Left ventricle myocardium inferior (tissue), 1 donor: Measurements from ENCODE around the gene PKN3. TPM values are rescaled to one million over a fixed set of nuclear protein-coding genes. Genes with fewer than 3 reads are reported as not detected.

Source experiments
- DNase-seq: peaks from one replicate; pipeline ENCODE4 v3.0.0-alpha.2; 2020
- H3K27ac ChIP-seq: fragments of 200-600 bp; replicated peaks from 2 replicates; pipeline ENCODE4 v1.8.0; 2021
- H3K27me3 ChIP-seq: fragments of 200-600 bp; 2 replicates; pipeline ENCODE4 v1.8.0; 2021; ENCODE audit warnings: low read depth
- H3K36me3 ChIP-seq: fragments of 200-600 bp; 2 replicates; pipeline ENCODE4 v1.8.0; 2021
- H3K4me1 ChIP-seq: fragments of 200-600 bp; 2 replicates; pipeline ENCODE4 v1.8.0; 2021
- H3K4me3 ChIP-seq: fragments of 200-600 bp; 2 replicates; pipeline ENCODE4 v1.8.0; 2021; ENCODE audit warnings: mild to moderate bottlenecking, moderate library complexity
- H3K9me3 ChIP-seq: fragments of 200-600 bp; replicated peaks from 2 replicates; pipeline ENCODE4 v1.8.0; 2021
- CTCF ChIP-seq: fragments of 200-600 bp; IDR thresholded peaks from 2 replicates; pipeline ENCODE4 v1.8.0; 2021; ENCODE audit warnings: antibody characterized with exemption, mild to moderate bottlenecking, borderline replicate concordance
- intact Hi-C: fragments of 100-400 bp; cut with micrococcal nuclease; formaldehyde crosslinking; loops from one replicate; pipeline ENCODE4 v1.11.0; 2022
- total RNA-seq: library from RNA; stranded (reverse); fragmentation: NEBNext Ultra II Directional; extraction: Animal tissue kit (Norgen Biotek cat#: 25700); gene quantifications from one replicate; pipeline ENCODE4 v1.2.1, GENCODE V29; 2021
- donor health status: DM: no; HTN: yes; CAD: no; lungs with severe emphysema.

PKN3 gene
- total RNA-seq, 1 donor from 2014 or later, result 6.3 TPM

- H3K27ac ChIP-seq, result no peak overlapping the region
- no peaks in the 10 kb centered on the region for H3K27me3 ChIP-seq
- no peak overlapping the region for H3K4me3 ChIP-seq
- H3K9me3 ChIP-seq, result no peaks in the 10 kb centered on the region
- no peak for DNase-seq
- TF ChIP-seq CTCF, result no peak
- no peaks in the 10 kb centered on the region for H3K4me1 ChIP-seq
- H3K36me3 ChIP-seq, result peaks cover 56% of the 10 kb centered on the region
- intact Hi-C loops, result no loop called here
These were observed 51.3 kb downstream of the PKN3 start for GRCh38 chr9:128753627-128754026.

GRCh38 chr9:128757602-128758001 is 55.3 kb downstream of the PKN3 start:
- no peak for DNase-seq
- Histone ChIP-seq H3K27me3 (no peaks in the 10 kb centered on the region), H3K27ac (no peak overlapping the region), H3K4me3 (no peak overlapping the region), H3K4me1 (peaks cover 1% of the 10 kb centered on the region), H3K9me3 (no peaks in the 10 kb centered on the region), H3K36me3 (peaks cover 32% of the 10 kb centered on the region)
- TF ChIP-seq CTCF, result no peak
- intact Hi-C loops, result no loop called here

- Histone ChIP-seq H3K4me3 (no peak overlapping the region), H3K9me3 (no peaks in the 10 kb centered on the region), H3K27ac (no peak overlapping the region), H3K27me3 (no peaks in the 10 kb centered on the region), H3K36me3 (peaks cover 2% of the 10 kb centered on the region), H3K4me1 (peaks cover 6% of the 10 kb centered on the region)
- no peak for TF ChIP-seq CTCF
- intact Hi-C loops, result no loop called here
- no peak for DNase-seq
These were observed 60.6 kb downstream of the PKN3 start for GRCh38 chr9:128762671-128763449.

- H3K9me3 ChIP-seq, result no peaks in the 10 kb centered on the region
- no peaks in the 10 kb centered on the region for H3K27me3 ChIP-seq
- H3K4me1 ChIP-seq, result peaks cover 16% of the 10 kb centered on the region
- intact Hi-C loops, result no loop called here
- no peak for DNase-seq
- no peak overlapping the region for H3K4me3 ChIP-seq
- peaks cover 2% of the 10 kb centered on the region for H3K36me3 ChIP-seq
- no peak overlapping the region for H3K27ac ChIP-seq
- no peak for TF ChIP-seq CTCF
These were observed 62.1 kb downstream of the PKN3 start for GRCh38 chr9:128764361-128764760.

- no peaks in the 10 kb centered on the region for H3K9me3 ChIP-seq
- no peaks in the 10 kb centered on the region for H3K36me3 ChIP-seq
- H3K4me3 ChIP-seq, result no peak overlapping the region
- peaks cover 27% of the 10 kb centered on the region for H3K4me1 ChIP-seq
- no peak overlapping the region for H3K27ac ChIP-seq
- H3K27me3 ChIP-seq, result no peaks in the 10 kb centered on the region
- no peak for DNase-seq
- TF ChIP-seq CTCF, result no peak
- intact Hi-C loops, result no loop called here
These were observed 63.2 kb downstream of the PKN3 start for GRCh38 chr9:128765499-128765898.
